K562 (cell line): ENCODE results near the gene PRCC. TPM values are rescaled to one million over a fixed set of nuclear protein-coding genes. Genes with fewer than 3 reads are reported as not detected.

Experiments
- ARID2 ChIP-seq: fragments of 450-650 bp; IDR thresholded peaks from 2 replicates; pipeline ENCODE4 v1.6.1; 2017; ENCODE audit warnings: antibody characterized with exemption, mild to moderate bottlenecking
- CREM ChIP-seq: IDR thresholded peaks from 2 replicates; pipeline ENCODE4 v1.6.1; 2014; ENCODE audit warnings: antibody characterized with exemption, low read depth
- CSDE1 ChIP-seq, 2 experiments: fragments of 450-650 bp; IDR thresholded peaks; 2 replicates each; pipeline ENCODE4 v1.6.1; 2016; ENCODE audit warnings: mild to moderate bottlenecking in 1 of 2
- HDAC1 ChIP-seq, 2 experiments: fragments of 450-650 bp; IDR thresholded peaks; 2 replicates each; pipeline ENCODE4 v1.6.1; 2016 to 2017; ENCODE audit warnings: inconsistent platforms in 1 of 2, mild to moderate bottlenecking in 1 of 2, moderate library complexity in 1 of 2
- HES1 ChIP-seq: fragments of 450-650 bp; IDR thresholded peaks from 2 replicates; pipeline ENCODE4 v1.6.1; 2016; ENCODE audit warnings: low read depth, mild to moderate bottlenecking, moderate library complexity
- HLTF ChIP-seq: fragments of 450-650 bp; IDR thresholded peaks from 2 replicates; pipeline ENCODE4 v1.6.1; 2016
- MCM5 ChIP-seq: fragments of 450-650 bp; IDR thresholded peaks from 2 replicates; pipeline ENCODE4 v1.6.1; 2016; ENCODE audit warnings: low read depth
- MCM7 ChIP-seq, 2 experiments: fragments of 450-650 bp; IDR thresholded peaks; 2 replicates each; pipeline ENCODE4 v1.6.1; 2016 to 2018
- MIER1 ChIP-seq: fragments of 450-650 bp; IDR thresholded peaks from 2 replicates; pipeline ENCODE4 v1.6.1; 2016; ENCODE audit warnings: antibody characterized with exemption, mild to moderate bottlenecking, low read depth
- MTA3 ChIP-seq: fragments of 450-650 bp; formaldehyde crosslinking; IDR thresholded peaks from 2 replicates; pipeline ENCODE4 v1.6.1; 2017; ENCODE audit warnings: mild to moderate bottlenecking, borderline replicate concordance
- MYC ChIP-seq, 2 experiments: fragments of 250-450 bp in 1 of 2; sonication (Bioruptor Pico) in 1 of 2; IDR thresholded peaks; 2 replicates each; pipeline versions ENCODE4 v1.5.1 to v1.6.1; 2012 to 2021; ENCODE audit warnings: low read depth in 2 of 2, borderline replicate concordance in 1 of 2, improper control_type of control experiment in 1 of 2, low read length in 1 of 2, mild to moderate bottlenecking in 1 of 2, moderate library complexity in 1 of 2
- NFE2 ChIP-seq: IDR thresholded peaks from 2 replicates; pipeline ENCODE4 v1.6.1; 2014; ENCODE audit warnings: antibody characterized with exemption, low read depth
- NFE2L1 ChIP-seq: fragments of 450-650 bp; IDR thresholded peaks from 2 replicates; pipeline ENCODE4 v1.6.1; 2016; ENCODE audit warnings: missing genetic modification characterization, low read depth, mild to moderate bottlenecking, missing compliant biosample characterization, moderate library complexity, borderline replicate concordance
- PTRF ChIP-seq: fragments of 450-650 bp; IDR thresholded peaks from 2 replicates; pipeline ENCODE4 v1.6.1; 2016; ENCODE audit warnings: mild to moderate bottlenecking, missing genetic modification characterization, missing compliant biosample characterization
- SIN3B ChIP-seq: fragments of 450-650 bp; IDR thresholded peaks from 2 replicates; pipeline ENCODE4 v1.6.1; 2017; ENCODE audit warnings: low read depth, mild to moderate bottlenecking, moderate library complexity
- STAG1 ChIP-seq: sonication (generic); formaldehyde crosslinking; IDR thresholded peaks from 2 replicates; pipeline ENCODE4 v1.5.0; 2020; ENCODE audit warnings: missing genetic modification reagents, borderline replicate concordance
- TAL1 ChIP-seq: fragments of 450-650 bp; IDR thresholded peaks from 2 replicates; pipeline ENCODE4 v1.6.1; 2016; ENCODE audit warnings: mild to moderate bottlenecking
- TGIF2 ChIP-seq: sonication (generic); formaldehyde crosslinking; IDR thresholded peaks from 2 replicates; pipeline ENCODE4 v1.8.1; 2022; ENCODE audit warnings: mild to moderate bottlenecking, missing genetic modification reagents, moderate library complexity
- ZBTB11 ChIP-seq, 3 experiments: fragments of 200-800 bp in 1 of 3; fragments of 250-450 bp in 1 of 3; fragments of 450-650 bp in 1 of 3; sonication (Bioruptor Pico) in 1 of 3; sonication (Bioruptor generic) in 1 of 3; formaldehyde crosslinking in 1 of 3; IDR thresholded peaks; 2 replicates each; pipeline versions ENCODE4 v1.6.1 to v1.8.0; 2016 to 2022; ENCODE audit warnings: mild to moderate bottlenecking in 2 of 3, missing genetic modification characterization in 2 of 3, missing compliant biosample characterization in 1 of 3, moderate library complexity in 1 of 3
- ZNF212 ChIP-seq: fragments of 450-650 bp; formaldehyde crosslinking; IDR thresholded peaks from 2 replicates; pipeline ENCODE4 v1.4.0; 2020; ENCODE audit warnings: mild to moderate bottlenecking
- ZNF830 ChIP-seq: fragments of 250-450 bp; sonication (Bioruptor Pico); IDR thresholded peaks from 2 replicates; pipeline ENCODE4 v1.5.0; 2021; ENCODE audit warnings: mild to moderate bottlenecking
- polyA plus RNA-seq, 8 experiments: library from polyadenylated mRNA; depleted of rRNA in 4 of 8; stranded (reverse) in 5 of 8; unstranded in 3 of 8; fragments of >200 nt; fragmentation: Nextera tagmentation in 2 of 8; fragmentation: Illumina TruSeq in 1 of 8; extraction: Ambion mirVana in 2 of 8; extraction: Trizol in 1 of 8; gene quantifications; 2 replicates each; pipeline versions ENCODE4 v1.2.1 to v1.2.3, GENCODE V29; 2011 to 2014; ENCODE audit warnings: inconsistent platforms in 1 of 8, missing spikeins in 1 of 8
- total RNA-seq, 7 experiments: library from RNA; depleted of rRNA in 6 of 7; stranded (reverse); fragments of >200 nt in 6 of 7; fragmentation: Illumina TruSeq in 2 of 7; extraction: Trizol in 2 of 7; gene quantifications; 2 replicates each; pipeline versions ENCODE4 v1.2.1 to v1.2.3, GENCODE V29; 2011 to 2021; ENCODE audit warnings: low replicate concordance in 1 of 7
- TF ChIP-seq, protein P1 (sequence below), 3 experiments: fragments of 200-800 bp in 1 of 3; sonication (Bioruptor generic) in 1 of 3; sonication (generic) in 1 of 3; formaldehyde crosslinking in 1 of 3; IDR thresholded peaks; 2 replicates each; pipeline versions ENCODE4 v1.6.1 to v1.8.0; 2016 to 2022; ENCODE audit warnings: mild to moderate bottlenecking in 2 of 3, missing compliant biosample characterization in 2 of 3, missing genetic modification characterization in 2 of 3, missing genetic modification reagents in 1 of 3

PRCC gene
- total and polyA plus RNA-seq, 9 of the 15 experiments (the other 6 are each of a cell fraction or from before 2014, with no cell fraction given): 23.9 to 201 (median 41.1) TPM

GRCh38 chr1:156728599-156729462, 38.5 kb upstream of the PRCC start, which contains the start of gene ISG20L2 (continued):
- TF ChIP-seq MIER1 (0 out of 2 replicates have a peak, but pooled peaks have one; percentile 42), HLTF (no peak), HES1 (no peak), ARID2 (no peak), MCM7 (IDR thresholded peaks at IDR 0.05) (no peak), SIN3B (peak; percentile 89), NFE2L1 (tag) (no peak), STAG1 (no peak), TAL1 (no peak), ZNF212 (CRISPR knock-in tag) (no peak), CSDE1 (IDR thresholded peaks at IDR 0.05) (peak; percentile 26 to 94; a peak in 2 of 4 replicates), NFE2 (0 out of 2 replicates have a peak, but pooled peaks have one; percentile 48), ZBTB11 (CRISPR knock-in tag; IDR thresholded peaks at IDR 0.05) (peak; percentile 39 to 98 (median 66); a peak in 4 of 6 replicates), ZNF830 (no peak), HDAC1 (IDR thresholded peaks at IDR 0.05) (peak in 1 of 2 experiments; percentile 79; a peak in 2 of 4 replicates), TGIF2 (CRISPR knock-in tag) (no peak), MTA3 (peak; percentile 99), MYC (IDR thresholded peaks at IDR 0.05; ENCODE audit: low read depth, low read length) (peak; percentile 82), MYC (CRISPR knock-in tag; IDR thresholded peaks at IDR 0.05; ENCODE audit: borderline replicate concordance, low read depth) (no peak), PTRF (tag) (no peak), MCM5 (no peak), CREM (peak; percentile 99)
- TF ChIP-seq, protein P1, sequence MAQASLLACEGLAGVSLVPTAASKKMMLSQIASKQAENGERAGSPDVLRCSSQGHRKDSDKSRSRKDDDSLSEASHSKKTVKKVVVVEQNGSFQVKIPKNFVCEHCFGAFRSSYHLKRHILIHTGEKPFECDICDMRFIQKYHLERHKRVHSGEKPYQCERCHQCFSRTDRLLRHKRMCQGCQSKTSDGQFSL (CRISPR knock-in tag; IDR thresholded peaks at IDR 0.05): no peak
- TF ChIP-seq, protein P1 (tag; IDR thresholded peaks at IDR 0.05): no peak
